Measurements from ENCODE around the gene MEA1.
"Not testable (repeated sequence)": the region's sequence is repeated elsewhere in the genome, so short reads cannot be mapped to it uniquely, and the experiment has no call there.

MEA1 gene

DNA sequence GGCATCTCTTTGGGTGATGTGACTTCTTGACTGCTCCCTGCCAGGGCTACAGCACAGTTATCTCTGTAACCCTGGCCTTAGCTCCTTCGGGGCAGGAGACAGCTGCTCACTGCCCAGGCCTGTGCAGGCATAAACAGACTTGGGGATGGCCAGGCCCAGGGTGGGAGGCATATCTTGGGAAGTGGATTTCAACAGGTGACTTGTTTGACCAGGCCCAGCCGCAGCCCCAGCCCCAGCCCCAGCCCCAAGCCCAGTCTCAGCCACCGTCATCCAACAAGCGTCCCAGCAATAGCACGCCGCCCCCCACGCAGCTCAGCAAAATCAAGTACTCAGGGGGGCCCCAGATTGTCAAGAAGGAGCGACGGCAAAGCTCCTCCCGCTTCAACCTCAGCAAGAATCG, 7.5 kb downstream of the MEA1 start:
- DNase-seq, result no peak

DNA sequence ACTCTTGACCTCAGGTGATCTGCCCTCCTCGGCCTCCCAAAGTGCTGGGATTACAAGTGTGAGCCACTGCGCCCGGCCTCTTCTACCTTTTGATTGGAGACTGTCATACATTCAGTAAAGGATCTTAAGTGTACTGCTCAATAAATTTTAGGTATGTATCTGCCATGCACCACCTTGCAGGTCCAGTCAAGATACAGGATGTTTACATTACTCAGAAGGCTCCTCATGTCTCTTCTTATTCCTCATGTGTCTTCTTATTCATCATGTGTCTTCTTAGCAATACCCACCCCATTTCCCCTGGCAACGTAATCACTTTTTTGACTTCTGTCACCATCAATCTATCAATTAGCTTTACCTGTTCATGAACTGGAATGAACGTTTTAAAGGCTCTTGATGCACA, 7.9 kb downstream of the MEA1 start:
- DNase-seq, result no peak

DNA sequence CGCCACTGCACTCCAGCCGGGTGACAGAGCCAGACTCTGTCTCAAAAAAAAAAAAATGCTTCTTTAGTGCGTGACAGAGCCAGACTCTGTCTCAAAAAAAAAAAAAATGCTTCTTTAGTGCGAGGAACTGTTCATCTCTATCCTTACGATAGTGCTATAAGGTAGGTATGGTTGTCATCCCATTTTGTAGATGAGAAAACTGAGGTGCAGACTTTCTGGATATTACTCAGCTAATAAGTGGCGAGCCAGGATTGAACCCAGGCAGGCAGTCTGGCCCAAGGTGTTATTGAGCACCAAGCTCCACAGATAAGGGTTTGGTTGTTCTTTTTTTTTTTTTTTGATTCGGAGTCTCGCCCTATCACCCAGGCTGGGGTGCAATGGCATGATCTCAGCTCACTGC, 11.9 kb downstream of the MEA1 start:
- DNase-seq, result no peak

DNA sequence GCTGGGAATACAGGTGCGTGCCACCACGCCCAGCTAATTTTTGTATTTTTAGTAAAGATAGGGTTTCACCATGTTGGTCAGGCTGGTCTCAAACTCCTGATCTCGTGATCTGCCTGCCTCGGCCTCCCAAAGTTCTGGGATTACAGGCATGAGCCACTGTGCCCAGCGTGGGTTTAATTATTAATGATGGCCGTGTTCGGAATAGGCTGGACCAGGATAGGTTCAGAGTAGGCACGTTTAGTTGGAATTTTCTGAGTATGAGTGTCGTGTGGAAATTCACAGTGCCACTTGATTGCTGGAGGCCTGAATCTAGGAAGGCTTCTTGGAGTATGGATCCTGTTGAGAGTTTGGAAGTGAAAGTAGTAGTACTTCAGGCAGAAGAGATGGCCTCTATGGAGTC, 15.5 kb downstream of the MEA1 start:
- not testable (repeated sequence) for DNase-seq

DNA sequence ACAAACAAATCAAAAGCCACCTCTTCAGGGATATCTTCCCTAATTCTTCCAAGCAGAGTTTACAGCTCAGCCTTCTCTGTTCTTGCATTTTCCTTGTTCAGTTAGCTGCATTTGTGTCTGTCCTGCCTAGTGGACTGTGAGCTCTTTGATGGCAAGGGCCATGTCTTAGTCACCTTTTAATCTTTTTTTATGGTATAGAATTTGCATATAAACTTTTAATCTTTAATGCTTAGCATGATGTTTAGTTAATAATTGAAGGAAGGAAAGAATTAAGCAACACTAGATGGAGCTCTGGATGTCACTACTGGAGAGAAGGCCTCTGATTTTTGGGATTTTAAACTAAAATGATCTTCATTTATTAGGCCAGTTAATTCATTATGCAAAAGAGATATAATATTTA, 17.2 kb downstream of the MEA1 start:
- no peak for DNase-seq

DNA sequence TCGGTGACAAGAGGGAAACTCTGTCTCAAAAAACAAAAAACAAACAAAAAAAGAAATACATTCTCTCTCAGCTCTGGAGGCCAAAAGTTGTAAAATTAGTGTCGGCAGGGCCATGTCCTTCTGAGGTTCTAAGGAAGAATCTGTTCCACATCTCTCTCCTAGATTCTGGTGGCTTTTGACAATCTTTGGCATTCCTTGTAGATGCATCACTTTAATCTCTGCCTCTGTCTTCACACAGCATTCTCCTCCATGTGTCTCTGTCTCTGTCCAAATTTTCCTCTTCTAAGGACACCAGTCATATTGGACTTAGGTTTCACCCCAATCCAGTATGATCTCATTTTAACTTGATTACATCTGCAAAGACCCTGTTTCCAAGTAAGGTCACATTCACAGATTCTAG, 20.3 kb downstream of the MEA1 start:
- no peak for DNase-seq

DNA sequence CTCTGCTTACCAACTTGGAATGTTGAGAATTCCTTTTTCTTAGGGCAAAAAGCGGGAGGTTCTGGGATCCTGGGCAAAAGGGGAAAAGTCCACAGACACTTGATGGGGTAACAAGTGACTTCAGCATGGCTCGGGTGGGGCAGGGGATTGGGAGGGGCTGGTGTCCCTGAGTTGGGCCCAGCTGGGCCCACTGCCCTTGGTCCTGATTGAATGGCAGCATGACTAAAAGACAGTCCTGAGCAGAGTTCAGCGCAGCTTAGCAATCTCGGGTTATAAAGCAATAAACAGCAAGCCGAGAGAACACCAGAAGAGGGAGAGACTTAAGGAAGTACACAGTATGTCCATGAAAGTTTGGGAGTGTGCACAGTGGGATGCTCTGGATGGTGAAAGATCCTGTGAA, 23.8 kb downstream of the MEA1 start:
- DNase-seq, result no peak

DNA sequence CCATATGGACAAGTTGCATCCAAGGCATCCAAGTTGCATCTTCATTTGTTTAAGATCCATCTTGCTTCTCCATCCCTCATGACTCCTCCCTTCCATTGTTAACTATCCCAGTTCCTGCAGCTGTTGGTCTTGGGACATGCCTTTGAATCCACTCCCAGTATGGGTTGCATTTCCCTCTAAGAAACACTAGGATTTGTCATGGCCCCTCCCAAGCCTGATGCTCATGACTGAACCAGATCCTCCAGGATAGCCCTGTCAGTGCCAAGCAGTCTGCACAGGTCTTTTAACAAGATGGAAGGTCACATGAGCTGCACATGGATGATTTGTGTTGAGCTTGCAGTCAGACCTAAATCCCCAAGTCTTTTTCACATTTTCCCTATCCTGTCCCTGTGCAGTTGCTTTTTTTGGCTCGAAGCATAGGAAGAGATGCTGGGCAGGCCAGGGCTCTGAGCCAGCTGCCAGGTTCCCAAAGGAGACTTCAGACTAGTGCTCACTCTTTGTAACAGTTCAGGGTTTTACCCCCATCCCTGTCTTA, 25.2 kb downstream of the MEA1 start:
- DNase-seq, result no peak

DNA sequence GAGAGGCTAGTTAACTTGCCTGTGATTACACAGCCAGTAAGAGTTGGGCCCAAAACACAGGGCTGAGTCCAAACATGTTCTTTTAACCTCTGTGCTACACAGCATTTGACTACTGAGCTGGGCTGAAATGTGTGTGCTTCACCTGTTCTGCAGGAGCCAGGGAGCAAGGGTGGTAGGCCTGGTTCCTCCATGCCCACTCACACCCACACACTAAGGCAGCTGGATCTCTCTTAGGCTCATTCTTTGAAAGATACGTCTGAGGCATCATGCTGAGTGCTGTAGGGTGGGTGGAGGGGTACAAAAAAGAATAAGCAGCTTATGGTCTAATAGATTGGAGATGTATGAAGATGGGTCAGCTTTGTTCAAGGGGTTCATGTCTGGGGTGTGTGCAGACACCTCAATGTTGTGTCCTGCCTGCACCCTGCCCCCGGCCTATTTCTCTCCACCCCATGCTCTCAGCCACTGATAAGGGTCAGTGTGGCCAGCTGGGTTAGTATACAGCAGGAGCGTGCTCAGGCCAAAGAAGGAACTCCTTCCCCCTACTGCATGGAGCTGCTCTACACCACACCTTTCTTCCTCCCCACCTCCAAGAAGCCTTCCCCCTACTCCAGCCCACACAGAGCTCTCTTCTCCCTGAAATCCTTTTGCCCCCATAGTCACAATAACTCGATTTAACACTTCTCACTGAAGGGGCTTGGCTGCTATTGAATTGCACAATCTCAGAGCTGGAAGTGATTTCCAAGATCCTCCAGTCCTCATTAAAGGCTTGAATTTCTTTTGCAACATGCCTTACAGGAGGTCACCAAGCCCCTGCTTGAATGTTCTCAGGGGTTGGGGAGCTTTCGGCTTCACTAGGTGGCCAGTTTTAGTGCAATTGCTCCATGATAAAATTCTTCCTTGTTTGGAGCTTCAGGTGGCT, 26.0 kb downstream of the MEA1 start:
- no peak for DNase-seq

DNA sequence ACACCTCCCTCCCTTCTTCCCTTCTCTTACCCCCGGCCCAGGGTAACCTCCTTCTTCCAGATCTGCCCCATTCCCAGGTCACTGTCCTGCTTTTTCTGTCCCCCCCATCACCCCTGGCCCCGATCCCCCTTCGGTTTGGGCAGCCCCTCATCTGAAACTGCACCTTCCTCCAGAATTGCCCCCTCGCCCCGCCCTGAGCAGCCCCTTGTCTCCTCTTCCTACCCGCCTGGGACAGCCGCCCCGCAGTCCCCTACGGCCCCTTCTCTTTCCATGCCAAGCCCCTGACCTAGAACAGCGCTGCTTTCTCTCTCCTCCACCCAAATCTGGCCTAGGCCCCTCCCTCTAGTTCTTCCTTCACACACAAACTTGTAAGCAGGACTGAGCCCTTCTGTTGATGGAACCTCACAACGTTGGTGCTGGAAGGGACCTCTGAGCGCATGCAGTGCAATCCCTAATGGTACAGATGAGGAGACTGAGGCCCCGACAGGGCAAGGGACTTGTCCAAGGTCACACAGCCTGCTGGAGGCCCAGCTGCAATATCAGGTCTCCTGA, 28.7 kb downstream of the MEA1 start:
- DNase-seq, result peak; percentile 21

DNA sequence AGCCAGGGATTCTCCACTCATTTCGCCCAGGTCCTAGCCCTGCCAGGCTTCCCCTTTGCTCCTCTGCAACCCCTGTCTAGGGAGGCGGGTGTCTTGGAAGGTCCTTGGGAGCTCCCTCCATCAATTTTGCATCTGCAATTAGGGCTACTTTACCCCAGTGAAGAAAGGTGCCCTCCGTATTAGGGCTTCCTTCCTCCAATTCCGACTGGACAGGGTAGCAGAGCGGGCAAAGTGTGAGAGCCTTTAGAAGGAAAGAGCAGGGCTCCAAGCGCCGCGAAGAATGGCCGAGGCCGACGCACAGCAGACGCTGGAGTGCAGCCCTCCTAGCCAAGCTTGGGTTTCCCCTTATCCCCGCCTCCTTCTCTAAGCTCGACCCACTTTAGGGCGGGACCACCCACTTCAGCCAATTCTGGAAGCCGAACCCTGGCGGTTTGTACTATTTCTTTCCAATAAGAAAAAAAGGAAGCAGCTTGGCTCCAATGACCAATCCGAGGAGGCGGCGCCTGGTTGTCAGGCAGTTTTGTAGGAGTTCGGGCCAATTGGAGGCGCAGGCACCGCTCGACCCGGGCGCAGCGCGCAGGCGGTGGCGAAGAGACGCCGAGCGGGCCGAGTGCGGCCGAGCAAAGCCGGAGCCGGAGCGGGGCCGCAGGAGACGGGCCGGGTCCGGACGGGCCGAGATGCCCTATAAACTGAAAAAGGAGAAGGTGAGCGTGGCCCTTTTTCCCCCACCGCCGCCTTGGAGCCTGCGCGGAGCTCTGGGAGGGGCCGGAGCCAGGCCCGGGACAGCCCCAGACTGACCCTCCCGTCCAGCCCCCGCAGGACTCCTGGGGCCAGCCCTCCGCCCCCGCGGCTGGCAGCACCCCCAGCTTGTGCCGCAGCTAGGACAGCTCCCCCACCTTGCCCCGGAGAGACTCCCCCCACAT, 29.5 kb downstream of the MEA1 start, which contains the start of gene PPP2R5D:
Gene PPP2R5D (plus strand): TSS at position 570 of the 923 bp plus-strand sequence. CDS start 108 bp downstream, at position 678.
- peak; percentile 100 for DNase-seq

DNA sequence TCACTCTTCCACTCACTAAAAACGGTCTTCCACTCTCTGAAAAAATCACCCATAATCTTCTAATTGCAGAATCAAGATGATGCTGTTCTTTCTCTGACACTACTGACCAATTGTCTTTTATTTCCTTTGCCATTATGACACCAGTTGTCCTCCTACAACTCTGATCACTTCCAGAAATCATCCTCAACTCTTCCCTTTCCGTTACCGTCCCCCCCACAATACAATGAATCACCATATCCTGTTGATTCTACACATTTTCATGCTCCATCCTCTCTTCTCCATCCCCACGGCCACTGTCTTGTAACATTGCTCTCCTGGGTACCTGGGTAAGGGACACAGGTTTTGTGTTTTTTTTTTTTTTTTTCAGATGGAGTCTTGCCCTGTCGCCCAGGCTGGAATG, 31.9 kb downstream of the MEA1 start:
- DNase-seq, result no peak

DNA sequence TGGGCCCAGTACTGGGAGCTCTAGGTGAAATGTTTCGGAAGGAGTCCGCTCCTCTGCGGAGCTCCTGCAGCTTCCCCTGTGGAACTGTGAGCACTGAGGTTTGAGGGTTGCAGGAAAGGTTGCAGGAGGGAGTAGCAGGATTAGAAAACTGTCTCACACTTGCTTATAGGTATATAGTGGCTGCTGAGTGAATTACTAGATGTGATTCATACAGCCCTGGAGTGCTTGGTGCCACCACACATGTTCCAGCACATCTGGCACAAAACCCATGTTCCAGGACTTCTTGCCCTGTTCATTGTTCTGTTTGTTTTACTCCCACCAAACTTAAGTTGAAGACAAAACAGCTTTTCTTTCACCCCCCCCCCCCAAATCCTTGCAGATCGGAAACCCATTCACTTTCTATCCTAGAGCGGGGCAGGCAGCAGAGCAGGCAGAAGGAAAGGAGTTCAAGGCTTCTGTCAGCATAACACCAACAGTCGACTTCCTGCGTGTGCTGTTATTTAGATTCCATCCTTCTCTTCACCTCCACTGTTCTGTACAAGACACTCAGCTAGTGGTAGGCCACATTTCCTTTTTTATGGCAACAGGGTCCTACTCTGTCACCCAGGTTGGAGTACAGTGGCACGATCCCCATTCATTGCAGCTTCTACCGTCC, 34.1 kb downstream of the MEA1 start:
- DNase-seq, result no peak

DNA sequence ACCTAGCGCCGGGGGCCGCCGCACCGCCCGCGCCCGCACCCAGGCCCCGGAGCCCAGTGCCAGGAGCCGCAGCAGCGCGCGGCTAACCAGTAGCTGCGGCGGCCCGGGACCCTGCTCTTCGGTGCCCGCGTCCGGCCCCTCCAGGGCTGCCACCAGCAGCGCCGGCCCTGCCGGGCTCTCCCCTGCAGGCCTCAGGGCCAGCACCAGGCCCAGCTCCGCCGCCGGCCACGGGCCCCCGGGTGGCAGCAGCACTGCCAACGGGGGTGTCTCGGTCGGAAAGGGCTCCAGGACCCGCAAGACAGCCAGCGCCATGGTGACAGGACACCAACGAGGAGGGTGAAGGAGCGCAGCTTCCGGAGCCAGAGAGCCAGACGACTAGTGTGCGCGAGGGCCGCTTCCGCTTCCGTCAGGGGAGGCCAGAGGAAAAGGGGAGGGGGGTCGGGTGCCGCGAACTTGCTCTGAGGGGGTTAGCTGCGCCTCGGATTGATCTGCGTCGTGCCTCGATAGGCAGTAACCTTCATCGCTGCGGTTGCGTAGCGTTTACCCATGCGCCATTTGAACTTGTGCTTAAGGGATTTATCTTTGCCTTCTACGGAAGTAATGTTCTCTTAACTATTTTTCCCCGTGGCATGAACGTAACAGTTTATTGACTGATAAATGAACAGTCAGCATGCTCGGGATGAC, 34.8 kb downstream of the MEA1 start, which contains the start of gene PEX6:
Gene PEX6 (minus strand): TSS at position 343 of the 684 bp plus-strand sequence. CDS start 31 bp downstream, at position 312.
- peak; percentile 94 for DNase-seq

DNA sequence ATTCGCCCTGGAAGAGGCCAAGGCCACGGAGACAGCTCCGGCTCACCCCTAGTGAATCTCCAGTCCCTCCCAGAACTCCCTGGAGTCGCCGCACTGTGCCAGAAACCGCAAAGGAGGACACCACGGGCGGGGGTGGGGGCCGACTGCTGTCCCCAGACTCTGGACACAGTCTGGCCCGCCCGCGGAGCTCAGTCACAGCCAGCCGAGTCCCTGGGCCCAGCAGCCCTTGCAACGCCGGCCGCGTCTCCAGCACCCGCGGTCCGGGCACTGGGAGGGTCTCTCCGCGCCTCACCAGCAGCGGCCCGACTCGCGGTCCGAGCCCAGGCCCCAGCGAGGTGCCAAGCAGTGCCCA, 35.3 kb downstream of the MEA1 start:
- peak; percentile 34 for DNase-seq

DNA sequence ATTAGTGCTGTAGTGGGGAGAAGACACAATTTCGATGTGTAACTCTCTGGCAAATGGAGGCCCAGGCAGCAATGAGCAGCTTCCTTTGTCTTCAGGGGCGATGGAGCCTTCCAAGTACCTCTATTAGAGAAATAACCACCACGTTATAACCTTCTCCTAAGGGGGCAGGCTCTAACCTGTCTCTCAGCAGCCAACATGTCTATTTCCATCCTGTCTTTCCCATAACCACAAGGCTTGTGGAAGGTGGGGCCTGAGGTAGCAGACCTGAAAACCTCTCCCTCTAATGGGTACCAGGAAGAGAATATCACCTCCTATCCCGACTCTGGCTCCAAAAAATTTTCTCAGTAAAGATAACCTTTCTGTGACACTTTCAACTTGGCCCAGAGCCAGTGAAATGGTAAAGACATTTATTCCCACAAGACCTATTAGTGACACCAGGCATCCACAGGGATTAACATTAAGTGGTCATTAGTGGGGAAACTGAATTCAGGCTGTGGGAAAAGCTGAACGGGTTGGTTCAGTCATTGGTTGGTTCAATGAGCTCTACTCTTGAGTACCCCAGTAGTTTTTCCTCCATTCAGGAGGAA, 38.7 kb downstream of the MEA1 start:
- peak; percentile 20 for DNase-seq

DNA sequence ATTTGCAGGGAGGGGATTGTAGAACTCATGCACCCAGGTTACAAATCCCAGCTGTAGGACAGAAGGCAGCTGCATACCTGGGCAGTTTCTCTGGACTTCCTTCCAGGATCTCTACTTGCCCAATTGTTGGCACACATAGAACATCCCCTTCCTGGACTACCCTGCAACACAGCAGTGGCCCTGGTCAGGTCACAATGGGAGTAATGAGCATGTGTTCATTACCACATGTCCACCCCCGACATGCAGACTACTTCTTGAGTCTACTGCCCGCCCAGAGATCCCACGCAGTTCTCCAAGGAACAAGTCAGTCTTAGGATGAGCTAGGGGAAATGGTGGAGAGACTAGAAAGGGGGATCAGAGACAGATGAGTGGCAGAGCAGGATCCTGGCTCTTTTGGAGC, 39.8 kb downstream of the MEA1 start:
- no peak for DNase-seq

DNA sequence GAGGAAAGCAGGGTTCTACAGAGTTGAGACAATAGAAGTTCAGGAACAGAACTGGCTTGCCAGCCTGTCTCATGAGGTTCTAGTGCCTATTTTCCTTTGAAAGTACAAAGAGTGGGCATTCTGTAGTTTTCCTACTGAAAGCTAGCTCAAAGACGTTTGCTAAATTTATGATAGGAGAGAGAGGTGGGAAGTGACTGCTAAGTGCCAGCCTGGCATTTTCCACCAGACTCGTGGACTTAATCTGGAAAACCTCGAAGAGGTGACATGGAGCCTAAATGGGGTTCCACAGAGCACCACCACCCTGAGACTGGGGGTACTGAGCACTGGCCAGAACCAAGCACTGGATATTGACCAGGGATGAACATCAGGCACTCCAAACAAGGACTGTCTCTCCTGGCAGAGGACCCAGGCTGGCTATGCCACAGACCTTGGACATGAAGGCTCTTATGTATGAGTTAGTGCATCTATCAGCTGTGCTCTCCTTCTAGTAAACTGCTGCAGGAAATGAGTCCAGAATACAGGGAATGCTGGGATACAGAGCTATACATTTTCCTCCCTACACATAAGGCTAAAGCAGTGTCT, 41.9 kb downstream of the MEA1 start:
- DNase-seq, result no peak

DNA sequence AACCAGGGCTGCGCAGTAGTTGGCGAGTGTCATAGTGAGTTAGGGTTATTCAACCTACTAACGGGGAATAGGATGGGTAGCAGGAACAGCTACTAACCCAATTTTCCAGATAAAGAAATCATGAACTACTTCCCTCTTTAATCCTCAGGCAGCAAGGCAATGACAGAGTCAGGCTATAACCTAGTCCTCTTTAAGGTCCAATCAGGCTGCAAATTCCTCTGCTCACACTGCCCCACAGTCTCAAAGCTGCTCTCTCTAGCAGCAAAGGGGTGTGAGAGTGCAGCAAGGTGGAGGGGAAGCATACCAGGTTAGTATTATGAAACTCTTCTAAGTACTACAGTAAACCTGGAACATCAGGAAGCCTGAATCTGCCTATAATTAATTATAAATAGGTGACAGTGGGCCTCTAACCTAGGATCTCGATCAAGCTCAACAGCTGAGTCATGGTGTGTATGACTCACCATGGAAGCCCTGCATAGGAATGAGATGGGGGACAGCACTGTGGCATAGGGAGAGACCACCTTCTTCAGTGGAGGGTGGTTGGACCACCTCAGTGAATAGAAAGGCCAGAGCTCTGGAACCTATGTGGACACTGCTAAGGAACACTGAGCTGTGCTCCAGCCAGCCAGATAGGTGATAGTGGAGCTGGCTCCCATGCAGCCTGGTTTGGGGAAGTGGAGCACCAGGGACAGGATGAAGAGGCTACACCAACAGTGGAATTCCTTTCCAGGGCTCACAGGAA, 42.7 kb downstream of the MEA1 start:
- peak; percentile 50 for DNase-seq

DNA sequence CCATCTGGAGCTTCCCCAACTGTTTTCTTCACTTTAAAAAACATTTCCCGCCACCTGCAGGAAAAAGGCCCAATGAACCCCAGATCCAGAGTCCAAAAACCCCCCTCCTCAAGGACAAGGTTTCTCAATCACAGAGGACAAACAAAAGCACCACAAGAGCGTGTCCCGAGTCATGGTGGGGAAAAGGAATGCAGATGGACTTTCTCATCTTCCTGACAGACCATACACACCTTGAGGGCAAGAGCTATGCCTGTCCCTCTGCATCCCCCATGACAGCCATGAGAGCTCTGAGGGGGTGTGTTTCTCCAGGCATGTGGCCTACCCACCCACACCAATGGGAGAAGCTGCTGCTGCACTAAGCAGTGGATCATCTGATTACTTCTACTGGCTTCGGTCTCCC, 43.8 kb downstream of the MEA1 start:
- DNase-seq, result no peak

Measured in hematopoietic multipotent progenitor cell treated with erythropoietin and hydrocortisone succinate and interleukin-3 and kit ligand, for 8 days (in vitro differentiated cells).